IMR-90 (cell line): ENCODE data around the gene NHLRC1. TPM values are rescaled to one million over a fixed set of nuclear protein-coding genes. Genes with fewer than 3 reads are reported as not detected.

ENCODE experiments used
- ATAC-seq: fragments of 200-7000 bp; cut with Tn5 transposase; 2 replicates; pipeline ENCODE4 v1.9.1; 2020; ENCODE audit warnings: low read depth, mild to moderate bottlenecking, moderate library complexity
- BruUV-seq: library from RNA; stranded (reverse); fragments of 400-500 nt; replicated peaks from 2 replicates; lab custom pipeline; 2021; lab: Mats Ljungman, UMichigan
- CTCF ChIA-PET: fragments of 300-600 bp; formaldehyde crosslinking; extraction: SDS; loops from one replicate; lab custom pipeline; 2021; ENCODE audit warnings: antibody characterized with exemption; lab: Yijun Ruan, JAX
- POLR2A ChIA-PET: fragments of 300-600 bp; sonication (Branson Sonifier 250); formaldehyde crosslinking; loops from one replicate; lab custom pipeline; 2022; ENCODE audit warnings: antibody characterized with exemption; ENCODE audit not compliant: unreplicated experiment; lab: Charles Lee
- DNase-seq: peaks from one replicate; pipeline ENCODE4 v3.0.0; 2013
- H2AFZ ChIP-seq: replicated peaks from 2 replicates; pipeline ENCODE3; 2013; ENCODE audit warnings: low read length, mild to moderate bottlenecking; ENCODE audit not compliant: poor library complexity
- H2AK5ac ChIP-seq: 2 replicates; pipeline ENCODE4 v1.6.1; 2013; ENCODE audit warnings: low read depth, low read length, inconsistent platforms
- H2AK9ac ChIP-seq: replicated peaks from 2 replicates; pipeline ENCODE3; 2013; ENCODE audit warnings: mild to moderate bottlenecking, low read depth, low read length, moderate library complexity; ENCODE audit not compliant: poor library complexity
- H2BK120ac ChIP-seq: 2 replicates; pipeline ENCODE4 v1.6.1; 2013; ENCODE audit warnings: low read depth, low read length, inconsistent platforms
- H2BK15ac ChIP-seq: 3 replicates; pipeline ENCODE4 v1.6.1; 2013; ENCODE audit warnings: low read depth, low read length, inconsistent platforms
- H2BK20ac ChIP-seq: 2 replicates; pipeline ENCODE4 v1.6.1; 2013; ENCODE audit warnings: low read depth, mild to moderate bottlenecking, inconsistent platforms, low read length, moderate library complexity
- H2BK5ac ChIP-seq: 2 replicates; pipeline ENCODE4 v1.6.1; 2013; ENCODE audit warnings: mild to moderate bottlenecking, low read depth, low read length, inconsistent platforms; ENCODE audit not compliant: poor library complexity, severe bottlenecking
- H3K14ac ChIP-seq: replicated peaks from 2 replicates; pipeline ENCODE4 v1.6.1; 2013; ENCODE audit warnings: low read depth, low read length, inconsistent platforms
- H3K18ac ChIP-seq: 2 replicates; pipeline ENCODE4 v1.6.1; 2013; ENCODE audit warnings: low read depth, low read length, control low read depth
- H3K23ac ChIP-seq: 2 replicates; pipeline ENCODE4 v1.6.1; 2013; ENCODE audit warnings: low read depth, low read length, inconsistent platforms
- H3K27ac ChIP-seq: 2 replicates; pipeline ENCODE4 v1.5.1; 2013; ENCODE audit warnings: mild to moderate bottlenecking, control low read depth, low read length; ENCODE audit not compliant: insufficient read depth
- H3K27me3 ChIP-seq: 2 replicates; pipeline ENCODE4 v1.6.1; 2013; ENCODE audit warnings: low read length; ENCODE audit not compliant: control insufficient read depth, insufficient read depth
- H3K36me3 ChIP-seq: 2 replicates; pipeline ENCODE4 v1.6.1; 2013; ENCODE audit warnings: low read length, mixed read lengths; ENCODE audit not compliant: control insufficient read depth, insufficient read depth
- H3K4ac ChIP-seq: 2 replicates; pipeline ENCODE4 v1.6.1; 2013; ENCODE audit warnings: low read depth, low read length, inconsistent platforms
- H3K4me1 ChIP-seq: 2 replicates; pipeline ENCODE4 v1.6.1; 2013; ENCODE audit warnings: low read length, mixed read lengths; ENCODE audit not compliant: control insufficient read depth, insufficient read depth
- H3K4me2 ChIP-seq: 2 replicates; pipeline ENCODE4 v1.6.1; 2013; ENCODE audit warnings: low read depth, mild to moderate bottlenecking, control low read depth, low read length, moderate library complexity
- H3K4me3 ChIP-seq: 2 replicates; pipeline ENCODE4 v1.5.1; 2013; ENCODE audit warnings: low read depth, mild to moderate bottlenecking, control low read depth, low read length, moderate library complexity; ENCODE audit not compliant: insufficient read depth
- H3K56ac ChIP-seq: 2 replicates; pipeline ENCODE4 v1.6.1; 2013; ENCODE audit warnings: low read length, inconsistent platforms; ENCODE audit not compliant: insufficient read depth; ENCODE audit errors: extremely low read depth
- H3K79me1 ChIP-seq, 2 experiments: 2 replicates each; pipeline ENCODE4 v1.6.1; 2013; ENCODE audit warnings: low read length in 2 of 2, inconsistent platforms in 1 of 2, low read depth in 1 of 2
- H3K9ac ChIP-seq: 2 replicates; pipeline ENCODE4 v1.6.1; 2013; ENCODE audit warnings: low read depth, low read length, control low read depth
- H3K9me1 ChIP-seq: 2 replicates; pipeline ENCODE4 v1.6.1; 2013; ENCODE audit warnings: low read length, inconsistent platforms; ENCODE audit not compliant: insufficient read depth
- H3K9me3 ChIP-seq: 2 replicates; pipeline ENCODE4 v1.6.1; 2013; ENCODE audit warnings: low read length; ENCODE audit not compliant: control insufficient read depth, insufficient read depth
- H4K20me1 ChIP-seq: 2 replicates; pipeline ENCODE4 v1.6.1; 2013; ENCODE audit warnings: low read length, inconsistent platforms; ENCODE audit not compliant: insufficient read depth
- H4K5ac ChIP-seq: 2 replicates; pipeline ENCODE4 v1.6.1; 2013; ENCODE audit warnings: mild to moderate bottlenecking, low read depth, low read length, control low read depth
- H4K8ac ChIP-seq, 2 experiments: 2 replicates each; pipeline ENCODE4 v1.6.1; 2013; ENCODE audit warnings: low read depth in 2 of 2, low read length in 2 of 2, control low read depth in 1 of 2, inconsistent platforms in 1 of 2
- H4K91ac ChIP-seq: 2 replicates; pipeline ENCODE4 v1.6.1; 2013; ENCODE audit warnings: low read depth, low read length, inconsistent platforms; ENCODE audit not compliant: insufficient read depth
- BHLHE40 ChIP-seq: fragments of 150-350 bp; IDR thresholded peaks from 2 replicates; pipeline ENCODE4 v1.6.1; 2016; ENCODE audit warnings: mild to moderate bottlenecking, low read depth, low read length
- CEBPB ChIP-seq: IDR thresholded peaks from 2 replicates; pipeline ENCODE4 v1.6.1; 2012; ENCODE audit warnings: low read depth, low read length, improper control_type of control experiment
- CHD1 ChIP-seq: IDR thresholded peaks from 2 replicates; pipeline ENCODE4 v1.6.1; 2012; ENCODE audit warnings: low read depth, low read length, improper control_type of control experiment
- CTCF ChIP-seq: conservative IDR thresholded peaks from 2 replicates; pipeline ENCODE4 v1.5.1; 2012; ENCODE audit warnings: mild to moderate bottlenecking, low read depth, low read length, improper control_type of control experiment
- ELK1 ChIP-seq: fragments of 150-350 bp; IDR thresholded peaks from 2 replicates; pipeline ENCODE4 v1.6.1; 2016; ENCODE audit warnings: low read depth, mild to moderate bottlenecking, low read length, moderate library complexity, borderline replicate concordance
- FOS ChIP-seq: fragments of 150-350 bp; IDR thresholded peaks from 2 replicates; pipeline ENCODE4 v1.6.1; 2016; ENCODE audit warnings: low read depth, low read length
- MAFK ChIP-seq: IDR thresholded peaks from 2 replicates; pipeline ENCODE4 v1.6.1; 2012; ENCODE audit warnings: low read depth, low read length, improper control_type of control experiment
- MAZ ChIP-seq: IDR thresholded peaks from 2 replicates; pipeline ENCODE4 v1.6.1; 2012; ENCODE audit warnings: low read depth, mild to moderate bottlenecking, low read length, improper control_type of control experiment, moderate library complexity, borderline replicate concordance
- MXI1 ChIP-seq: IDR thresholded peaks from 2 replicates; pipeline ENCODE4 v1.6.1; 2012; ENCODE audit warnings: low read depth, mild to moderate bottlenecking, low read length, moderate library complexity, borderline replicate concordance
- NFE2L2 ChIP-seq: fragments of 150-350 bp; IDR thresholded peaks from 2 replicates; pipeline ENCODE4 v1.6.1; 2016; ENCODE audit warnings: low read depth, mild to moderate bottlenecking, low read length
- POLR2A ChIP-seq: IDR thresholded peaks from 2 replicates; pipeline ENCODE4 v1.6.1; 2012; ENCODE audit warnings: mild to moderate bottlenecking, low read depth, low read length
- RAD21 ChIP-seq: IDR thresholded peaks from 2 replicates; pipeline ENCODE4 v1.6.1; 2012; ENCODE audit warnings: low read length, improper control_type of control experiment
- RCOR1 ChIP-seq: IDR thresholded peaks from 2 replicates; pipeline ENCODE4 v1.6.1; 2012; ENCODE audit warnings: mild to moderate bottlenecking, low read length, improper control_type of control experiment; ENCODE audit not compliant: insufficient replicate concordance
- RFX5 ChIP-seq: IDR thresholded peaks from 2 replicates; pipeline ENCODE4 v1.8.0; 2012; ENCODE audit warnings: low read depth, mild to moderate bottlenecking, low read length, moderate library complexity
- SMC3 ChIP-seq: fragments of 150-350 bp; IDR thresholded peaks from 2 replicates; pipeline ENCODE4 v1.6.1; 2016; ENCODE audit warnings: low read depth, mild to moderate bottlenecking, antibody characterized with exemption, low read length, moderate library complexity
- USF2 ChIP-seq: fragments of 150-350 bp; IDR thresholded peaks from 2 replicates; pipeline ENCODE4 v1.6.1; 2017; ENCODE audit warnings: mild to moderate bottlenecking, antibody characterized with exemption, low read length, low read depth
- WGBS, 2 experiments: methylation state at CpG; one replicate each; pipeline versions ENCODE4 v1.1.5 to v1.1.7; 2013; ENCODE audit warnings: missing lambda C conversion rate in 2 of 2; ENCODE audit not compliant: insufficient read length in 1 of 2; ENCODE audit errors: extremely low coverage in 2 of 2; 5-methylcytosine and 5-hydroxymethylcytosine counted together
- dilution Hi-C: fragments of 300-500 bp; cut with HindIII; formaldehyde crosslinking; loops from one replicate; pipeline ENCODE4 v1.14.3; 2018; ENCODE audit warnings: low sequenced_read_pairs; ENCODE audit not compliant: unreplicated experiment
- in situ Hi-C: fragments of 300-500 bp; cut with MboI; formaldehyde crosslinking; loops from 3 replicates; pipeline ENCODE4 v1.14.3; 2019; ENCODE audit warnings: low sequenced_read_pairs, inconsistent platforms, mixed read lengths
- intact Hi-C: fragments of 100-400 bp; cut with micrococcal nuclease; formaldehyde crosslinking; loops from 2 replicates; pipeline ENCODE4 v1.10.0; 2022
- polyA plus RNA-seq, 3 experiments: library from polyadenylated mRNA; depleted of rRNA; stranded (reverse); fragments of >200 nt; gene quantifications; 2 replicates each; pipeline ENCODE4 v1.2.3, GENCODE V29; 2012; ENCODE audit warnings: low replicate concordance in 1 of 3
- total RNA-seq: library from RNA; depleted of rRNA; stranded (reverse); fragments of >200 nt; gene quantifications from 2 replicates; pipeline ENCODE4 v1.2.3, GENCODE V29; 2012

NHLRC1 gene
- total and polyA plus RNA-seq, 2 of the 4 experiments (the other 2 are of a cell fraction): 1.1 TPM

- Histone ChIP-seq H3K27ac (no peak overlapping the region), H2BK5ac (no peak overlapping the region), H3K79me1 (no peaks in the 10 kb centered on the region), H3K4me3 (no peak overlapping the region), H3K27me3 (no peaks in the 10 kb centered on the region), H2BK15ac (no peak overlapping the region), H3K9ac (no peak overlapping the region), H3K23ac (no peak overlapping the region), H3K9me3 (peaks cover 11% of the 10 kb centered on the region), H2AK5ac (no peak overlapping the region), H3K4me2 (no peak overlapping the region), H2AK9ac (no peak overlapping the region), H2BK120ac (no peak overlapping the region), H3K9me1 (no peaks in the 10 kb centered on the region), H4K5ac (no peak overlapping the region), H3K4me1 (no peaks in the 10 kb centered on the region), H2BK20ac (no peak overlapping the region), H4K91ac (no peak overlapping the region), H3K56ac (no peak overlapping the region), H3K36me3 (no peaks in the 10 kb centered on the region), H4K8ac (no peak overlapping the region), H2AFZ (no peak overlapping the region), H3K4ac (no peak overlapping the region), H3K18ac (no peak overlapping the region), H3K14ac (no peak overlapping the region), H4K20me1 (no peaks in the 10 kb centered on the region)
- WGBS, 2 experiments: no CpG with 5 or more reads among the region's 1 CpG
- in situ Hi-C loops (no loop called here), intact Hi-C loops (no loop called here), dilution Hi-C loops (no loop called here)
- DNase-seq (no peak), ATAC-seq (no peak)
- POLR2A ChIA-PET: no interaction called here
- no TSS peak for BruUV-seq
- no peak for TF ChIP-seq ELK1
- TF ChIP-seq CTCF: no peak
- no peak for TF ChIP-seq MAFK
- no peak for TF ChIP-seq RFX5
- no peak for TF ChIP-seq MXI1
- TF ChIP-seq NFE2L2: no peak
- no peak for TF ChIP-seq CHD1
- TF ChIP-seq USF2: no peak
- TF ChIP-seq POLR2A: no peak
- TF ChIP-seq RCOR1: no peak
- no peak for TF ChIP-seq CEBPB
- no peak for TF ChIP-seq SMC3
- no peak for TF ChIP-seq MAZ
- no peak for TF ChIP-seq RAD21
- TF ChIP-seq BHLHE40: no peak
- TF ChIP-seq FOS: no peak
- CTCF ChIA-PET: interaction anchor here (1.0 kb wide), 1 partner anchor 12 kb away, joined by 3 read pairs; no protein-coding TSS in a partner anchor
Measured at GRCh38 chr6:18090349-18090786, 32.1 kb downstream of the NHLRC1 start.
